GM12801 (cell line): ENCODE data around the gene CLN6.

ENCODE experiments used
- TF ChIP-seq, protein P1 (sequence below): IDR thresholded peaks from one replicate; pipeline ENCODE4 v1.5.1; 2011; ENCODE audit warnings: control low read depth; ENCODE audit not compliant: insufficient read length; ENCODE audit errors: extremely low read depth

CLN6 gene

DNA sequence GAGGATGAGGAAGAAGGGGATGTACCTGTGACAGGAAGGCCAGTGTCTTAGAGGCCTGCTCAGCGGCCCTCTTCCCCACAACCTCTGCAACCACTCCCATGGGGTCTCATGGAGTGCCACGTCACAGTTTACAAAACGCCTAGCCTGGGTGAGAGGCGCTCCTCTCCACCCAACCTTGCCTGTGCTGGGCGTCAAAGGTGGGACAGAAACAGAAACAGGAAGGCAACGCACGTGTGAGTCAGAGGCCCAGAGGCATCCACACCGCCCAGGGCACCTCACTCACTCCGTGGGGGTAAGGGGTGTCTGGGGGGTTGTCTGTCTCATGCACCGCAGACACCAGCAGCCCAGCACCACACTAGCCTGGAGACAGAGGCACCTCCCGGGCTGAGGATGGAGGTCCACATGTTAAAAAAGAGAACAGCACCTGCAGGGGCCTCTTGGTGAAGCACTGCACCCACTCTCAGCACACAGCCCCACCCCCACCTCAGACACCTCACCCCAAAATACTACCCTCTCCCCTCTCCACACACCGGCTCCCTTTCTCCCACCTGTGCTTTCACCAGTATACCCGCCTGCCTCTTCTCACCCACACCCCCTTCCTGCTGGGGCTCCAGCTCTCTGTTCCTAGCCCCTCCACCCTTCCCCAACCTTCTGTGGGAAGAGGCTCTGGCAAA, 19.7 kb downstream of the CLN6 start:
- TF ChIP-seq, protein P1, sequence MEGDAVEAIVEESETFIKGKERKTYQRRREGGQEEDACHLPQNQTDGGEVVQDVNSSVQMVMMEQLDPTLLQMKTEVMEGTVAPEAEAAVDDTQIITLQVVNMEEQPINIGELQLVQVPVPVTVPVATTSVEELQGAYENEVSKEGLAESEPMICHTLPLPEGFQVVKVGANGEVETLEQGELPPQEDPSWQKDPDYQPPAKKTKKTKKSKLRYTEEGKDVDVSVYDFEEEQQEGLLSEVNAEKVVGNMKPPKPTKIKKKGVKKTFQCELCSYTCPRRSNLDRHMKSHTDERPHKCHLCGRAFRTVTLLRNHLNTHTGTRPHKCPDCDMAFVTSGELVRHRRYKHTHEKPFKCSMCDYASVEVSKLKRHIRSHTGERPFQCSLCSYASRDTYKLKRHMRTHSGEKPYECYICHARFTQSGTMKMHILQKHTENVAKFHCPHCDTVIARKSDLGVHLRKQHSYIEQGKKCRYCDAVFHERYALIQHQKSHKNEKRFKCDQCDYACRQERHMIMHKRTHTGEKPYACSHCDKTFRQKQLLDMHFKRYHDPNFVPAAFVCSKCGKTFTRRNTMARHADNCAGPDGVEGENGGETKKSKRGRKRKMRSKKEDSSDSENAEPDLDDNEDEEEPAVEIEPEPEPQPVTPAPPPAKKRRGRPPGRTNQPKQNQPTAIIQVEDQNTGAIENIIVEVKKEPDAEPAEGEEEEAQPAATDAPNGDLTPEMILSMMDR = no peak

DNA sequence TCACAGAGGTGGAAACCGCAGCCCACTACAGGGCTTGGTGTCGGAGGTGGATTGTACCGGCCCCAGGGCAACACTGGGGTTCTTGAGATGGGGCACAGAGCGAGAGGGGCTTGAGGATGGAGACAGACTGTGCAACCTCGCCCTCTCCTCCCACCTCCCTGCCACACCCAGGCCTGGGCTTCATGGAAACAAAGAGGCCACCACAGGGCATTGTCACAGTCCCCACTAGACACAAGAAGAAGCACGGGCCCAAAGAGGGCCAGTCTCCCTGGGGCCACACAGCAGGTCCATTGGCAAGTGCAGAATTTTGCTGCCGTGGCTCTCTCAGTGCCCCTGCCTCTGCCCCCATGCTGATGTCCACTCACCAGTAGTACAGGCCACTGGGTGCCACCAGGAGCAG, 20.3 kb downstream of the CLN6 start:
- TF ChIP-seq, protein P1 = no peak

DNA sequence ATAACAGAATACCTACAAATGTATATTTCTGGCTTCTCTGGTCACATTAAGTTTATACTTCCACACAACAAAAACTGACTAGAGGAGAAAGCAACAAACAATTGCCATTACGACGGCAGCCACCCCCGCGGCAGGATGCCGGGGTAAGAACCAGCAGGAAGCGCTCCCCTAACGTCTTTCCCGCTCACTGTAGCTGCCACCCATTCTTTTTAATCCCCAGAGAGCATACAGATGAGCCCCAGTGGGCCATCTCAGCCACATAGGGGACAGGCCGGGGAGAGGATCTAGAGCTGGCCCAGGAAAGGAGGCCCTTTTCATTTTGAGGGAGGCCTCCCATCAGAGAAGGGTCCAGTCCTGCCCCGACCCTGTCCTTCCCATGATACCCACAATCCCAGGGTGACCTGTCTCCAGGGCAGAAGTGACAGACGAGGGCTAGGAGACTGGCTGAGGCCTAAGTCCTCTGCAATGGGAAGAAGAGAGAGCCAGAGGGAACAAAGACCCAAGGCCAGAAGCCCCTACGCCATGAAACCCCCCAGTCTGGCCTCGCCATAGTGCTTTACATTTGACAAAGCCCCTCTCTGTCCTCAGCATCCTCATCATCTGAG, 20.8 kb downstream of the CLN6 start:
- TF ChIP-seq, protein P1 = no peak

DNA sequence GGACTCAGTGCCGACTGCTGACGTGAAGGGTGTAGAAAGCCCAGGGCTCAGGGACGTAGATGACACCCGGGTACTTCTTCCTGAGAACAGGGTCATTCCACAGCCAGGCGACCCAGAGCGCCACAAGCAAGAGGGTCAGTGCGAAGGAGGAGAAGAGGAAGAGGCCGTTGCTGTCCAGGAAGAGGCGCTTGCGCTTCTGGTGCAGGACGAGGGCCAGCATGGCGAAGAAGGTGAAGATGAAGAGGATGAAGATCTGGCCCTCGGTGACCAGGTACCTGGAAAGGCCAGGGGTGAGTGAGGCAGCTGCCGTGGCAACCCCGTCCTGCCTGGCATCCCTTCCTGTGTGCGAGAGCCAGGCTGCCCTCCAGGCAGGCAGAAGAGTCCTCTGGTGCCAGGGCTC, 21.4 kb downstream of the CLN6 start:
- TF ChIP-seq, protein P1 = no peak

DNA sequence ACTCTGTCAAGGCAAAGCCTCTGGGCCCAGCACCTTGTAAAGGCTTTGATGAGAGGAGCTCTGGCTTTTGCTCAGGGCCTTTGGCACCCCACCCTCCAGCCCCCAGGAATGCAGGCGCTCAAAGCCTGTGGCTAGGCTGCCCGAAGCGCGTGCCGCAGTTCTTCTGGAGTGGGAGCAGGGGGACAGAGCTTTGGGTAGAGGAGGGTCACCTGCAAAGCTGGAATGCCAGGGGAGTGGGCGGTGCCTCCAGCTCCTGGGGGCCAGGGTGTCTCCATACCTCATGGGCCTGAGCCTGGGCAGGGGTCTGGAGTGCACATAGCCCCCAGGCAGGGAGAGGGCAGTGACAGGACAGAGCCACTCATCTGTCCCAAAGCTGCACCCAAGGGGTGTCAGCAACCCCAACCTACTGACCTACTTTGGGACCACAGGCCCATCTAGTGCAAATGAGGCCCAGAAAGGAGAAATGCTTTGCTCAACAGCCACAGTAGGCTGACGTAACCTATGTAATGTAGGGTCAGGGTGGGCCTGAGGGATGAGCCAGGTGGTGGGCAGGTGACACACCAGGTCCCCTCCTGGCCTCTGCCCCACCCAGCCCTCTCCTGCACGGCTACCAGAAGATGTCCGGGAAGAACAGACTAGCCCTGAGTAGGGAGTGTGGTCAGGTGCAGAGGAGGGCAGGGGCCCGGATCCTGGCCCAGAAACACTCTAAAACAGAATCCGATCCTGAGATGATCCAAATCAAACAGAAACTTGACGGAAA, 22.2 kb downstream of the CLN6 start:
- TF ChIP-seq, protein P1 = no peak

DNA sequence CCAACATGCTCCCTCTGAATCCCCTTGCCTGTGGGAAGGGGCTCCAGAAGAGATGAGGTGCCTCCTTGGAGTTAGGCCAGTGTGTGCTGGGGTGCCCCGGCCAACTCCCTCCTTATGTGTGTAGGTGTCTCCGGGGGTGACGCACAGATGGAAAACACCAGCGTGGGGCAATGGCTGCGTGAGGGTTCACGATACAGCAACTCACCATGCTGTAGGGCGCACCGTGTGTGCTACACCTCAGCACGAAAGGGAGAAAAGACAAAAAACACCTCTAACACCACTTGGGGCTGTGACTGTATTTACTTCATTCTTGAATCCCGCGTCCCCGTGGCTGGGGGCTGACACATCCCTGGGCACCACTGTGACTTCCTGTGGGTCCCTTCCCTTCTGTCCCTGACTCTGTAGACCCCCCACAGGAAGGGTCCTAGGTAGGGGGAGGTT, 22.8 kb downstream of the CLN6 start:
- TF ChIP-seq, protein P1 = no peak

DNA sequence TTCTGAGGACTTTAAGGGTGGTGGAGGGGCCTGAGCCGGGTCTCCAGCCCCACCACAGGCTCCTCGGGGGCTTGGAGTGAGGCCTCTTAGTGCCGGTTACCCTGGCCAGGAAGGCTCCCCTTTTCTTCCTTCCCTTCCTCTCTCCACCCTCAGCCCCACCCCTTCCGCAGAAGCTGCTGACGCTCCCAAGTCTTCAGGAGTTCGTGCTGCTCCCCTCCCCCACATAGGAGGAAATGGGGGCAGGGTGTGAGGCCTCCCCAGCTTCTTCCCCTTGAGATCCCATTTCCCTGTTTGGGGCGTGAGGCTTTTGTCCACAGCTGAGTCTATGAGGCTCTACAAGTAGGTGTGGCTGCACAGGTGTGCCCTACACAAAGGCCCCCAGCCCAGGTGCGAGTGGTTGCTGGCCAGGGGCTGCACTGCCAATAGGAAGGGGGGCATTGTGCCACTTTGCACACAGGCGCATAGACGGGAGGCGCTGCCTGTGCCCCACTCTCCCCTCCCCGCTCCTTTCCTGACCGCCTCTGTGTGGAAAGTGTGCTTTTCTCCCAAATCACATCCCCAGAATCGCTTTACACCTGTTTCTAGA, 23.5 kb downstream of the CLN6 start:
- TF ChIP-seq, protein P1 = no peak
